DMS79 (cell line): ENCODE results near the gene IL3RA.
"Not testable (repeated sequence)": the region's sequence is repeated elsewhere in the genome, so short reads cannot be mapped to it uniquely, and the experiment has no call there.

Experiments
- DNase-seq: peaks from one replicate; lab custom pipeline; 2025; lab: John Stamatoyannopoulos, UW

The IL3RA gene

DNA sequence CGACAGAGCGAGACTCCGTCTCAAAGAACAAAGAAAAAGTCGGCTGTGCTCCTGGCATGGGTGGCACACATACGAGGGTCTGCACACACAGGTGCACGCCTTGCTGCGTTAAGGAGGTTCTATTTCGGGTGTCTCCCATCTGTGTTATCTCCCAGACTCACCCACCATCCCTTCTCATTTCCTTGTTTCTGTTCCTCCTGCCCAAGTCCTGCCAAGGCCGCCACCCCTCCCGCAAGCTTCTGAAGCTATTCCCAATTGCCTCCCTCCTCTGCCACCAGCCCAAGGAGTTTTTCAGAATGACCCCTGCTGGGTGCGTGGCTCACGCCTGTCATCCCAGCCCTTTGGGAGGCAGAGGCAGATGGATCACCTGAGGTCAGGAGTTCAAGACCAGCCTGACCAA is 6.0 kb upstream of the IL3RA start:
- no peak for DNase-seq

GRCh38 chrX:1332433-1332832 is 4.2 kb upstream of the IL3RA start:
- not testable (repeated sequence) for DNase-seq

DNA sequence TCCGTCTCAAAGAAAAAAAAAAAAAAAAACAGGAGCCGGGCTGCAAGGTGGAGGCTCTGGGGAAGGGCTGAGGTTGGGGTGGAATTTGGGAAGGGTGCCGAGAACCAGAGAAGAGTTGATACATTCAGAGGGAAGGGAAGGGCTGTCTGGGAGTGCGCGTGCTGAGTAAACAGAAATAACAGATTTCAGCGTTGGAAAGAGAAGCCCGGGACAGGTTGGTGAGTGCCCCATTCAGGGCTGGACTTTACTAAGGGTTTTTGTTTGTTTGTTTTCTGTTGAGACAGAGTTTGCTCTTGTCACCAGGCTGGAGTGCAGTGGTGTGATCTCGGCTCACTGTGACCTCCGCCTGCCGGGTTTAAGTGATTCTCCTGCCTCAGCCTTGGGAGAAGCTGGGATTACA is 1.7 kb upstream of the IL3RA start:
- no peak for DNase-seq

- no peak for DNase-seq
These were observed 579 bp downstream of the IL3RA start for GRCh38 chrX:1336948-1337779.

GRCh38 chrX:1341545-1342184 is 5.1 kb downstream of the IL3RA start:
- no peak for DNase-seq

GRCh38 chrX:1349606-1350005 is 13.0 kb downstream of the IL3RA start:
- DNase-seq = not testable (repeated sequence)

DNA sequence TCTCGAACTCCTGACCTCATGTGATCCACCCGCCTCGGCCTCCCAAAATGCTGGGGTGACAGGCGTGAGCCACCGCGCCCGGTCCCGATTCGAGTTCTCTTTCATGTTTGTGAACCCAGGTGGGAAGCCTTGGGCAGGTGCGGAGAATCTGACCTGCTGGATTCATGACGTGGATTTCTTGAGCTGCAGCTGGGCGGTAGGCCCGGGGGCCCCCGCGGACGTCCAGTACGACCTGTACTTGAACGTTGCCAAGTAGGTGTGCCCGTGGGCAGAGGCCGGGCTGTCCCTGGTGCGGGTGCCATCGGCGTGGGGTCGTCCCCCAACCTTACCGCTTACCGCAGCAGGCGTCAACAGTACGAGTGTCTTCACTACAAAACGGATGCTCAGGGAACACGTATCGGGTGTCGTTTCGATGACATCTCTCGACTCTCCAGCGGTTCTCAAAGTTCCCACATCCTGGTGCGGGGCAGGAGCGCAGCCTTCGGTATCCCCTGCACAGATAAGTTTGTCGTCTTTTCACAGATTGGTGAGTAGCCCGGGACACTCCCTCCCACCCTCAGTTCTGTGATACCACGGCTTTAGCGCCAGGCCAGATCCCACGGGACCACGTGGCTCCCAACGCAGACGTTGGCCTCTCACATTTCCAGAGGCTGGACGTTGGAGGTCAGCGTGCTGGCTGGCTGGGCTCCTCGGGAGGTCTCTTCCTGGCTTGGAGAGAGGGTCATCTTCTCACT is 15.6 kb downstream of the IL3RA start:
- DNase-seq = no peak

GRCh38 chrX:1354036-1355019 is 17.7 kb downstream of the IL3RA start:
- no peak for DNase-seq

DNA sequence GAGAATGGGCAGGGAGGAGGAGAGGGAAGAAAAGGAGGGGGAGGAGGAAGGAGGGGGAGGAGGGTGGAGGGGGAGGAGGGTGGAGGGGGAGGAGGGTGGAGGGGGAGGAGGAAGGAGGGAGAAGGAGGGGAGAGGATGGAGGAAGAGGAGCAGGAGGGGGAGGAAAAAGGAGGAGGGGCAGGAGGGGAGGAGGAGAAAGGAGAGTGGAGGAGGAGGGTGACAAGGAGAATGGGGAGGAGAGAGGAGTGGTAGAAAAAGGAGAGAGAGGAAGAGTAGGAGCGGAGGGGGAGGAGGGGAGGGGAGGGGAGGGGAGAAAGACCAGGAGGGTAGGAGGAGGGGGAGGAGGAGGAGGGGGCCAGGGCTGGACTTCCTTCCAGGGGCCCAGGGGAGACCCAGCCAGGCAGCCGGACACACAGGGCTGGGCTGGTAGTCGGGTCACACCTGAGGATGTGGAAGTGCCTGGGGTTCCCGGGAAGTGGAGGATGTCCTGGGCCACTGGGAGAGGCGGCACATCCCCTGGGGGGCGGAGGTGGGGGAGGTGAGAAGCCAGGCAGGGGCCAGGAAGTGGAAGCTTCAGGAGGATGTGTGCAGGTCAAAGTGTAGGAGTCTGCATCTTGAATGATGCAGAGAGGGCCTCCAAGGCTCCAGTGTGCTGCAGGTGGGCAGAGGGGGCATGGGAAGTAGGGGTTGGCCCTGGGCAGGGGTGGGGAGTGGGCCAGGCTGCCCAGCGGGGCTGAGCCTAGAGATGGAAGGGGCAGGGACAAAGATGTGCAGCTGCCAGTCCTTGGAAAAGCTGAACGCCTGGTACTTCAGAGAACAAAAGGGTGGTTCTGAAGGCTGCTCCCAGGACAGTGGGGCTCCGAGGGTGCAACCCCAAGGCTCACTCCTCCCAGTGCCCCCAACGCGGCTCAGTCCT is 18.8 kb downstream of the IL3RA start:
- no peak for DNase-seq

GRCh38 chrX:1357993-1358392 is 21.4 kb downstream of the IL3RA start:
- DNase-seq = no peak

DNA sequence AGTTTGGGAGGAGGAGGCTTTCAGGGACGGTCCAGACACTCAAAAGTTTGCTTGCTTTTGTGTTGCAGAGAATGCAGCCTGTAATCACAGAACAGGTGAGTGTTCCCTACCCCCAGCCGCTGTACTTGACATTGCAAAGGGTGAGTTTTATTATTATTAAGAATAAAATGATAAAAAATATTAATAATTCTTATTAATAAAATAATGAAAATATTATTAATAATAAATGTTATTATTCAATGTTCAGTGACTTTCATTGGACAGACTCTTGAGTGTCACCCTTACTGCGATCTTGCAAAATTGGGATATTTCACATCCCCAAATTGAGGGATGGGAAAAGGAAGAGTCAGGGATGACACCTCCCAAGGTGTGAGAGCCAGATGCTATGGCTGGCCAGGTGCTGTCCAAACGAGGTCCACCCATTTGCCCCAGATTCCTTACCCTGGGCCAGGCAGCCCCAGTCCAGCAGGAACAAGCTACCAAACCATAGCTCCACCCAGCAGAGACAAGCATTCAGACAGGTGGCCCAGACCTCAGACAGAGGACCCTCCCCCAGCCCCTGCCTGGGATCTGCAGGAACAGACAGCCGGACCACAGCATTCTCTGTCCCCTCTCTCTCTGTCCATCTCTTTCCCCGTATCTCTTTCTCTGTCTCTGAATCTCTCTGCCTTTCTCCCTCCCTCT is 22.4 kb downstream of the IL3RA start:
- no peak for DNase-seq

DNA sequence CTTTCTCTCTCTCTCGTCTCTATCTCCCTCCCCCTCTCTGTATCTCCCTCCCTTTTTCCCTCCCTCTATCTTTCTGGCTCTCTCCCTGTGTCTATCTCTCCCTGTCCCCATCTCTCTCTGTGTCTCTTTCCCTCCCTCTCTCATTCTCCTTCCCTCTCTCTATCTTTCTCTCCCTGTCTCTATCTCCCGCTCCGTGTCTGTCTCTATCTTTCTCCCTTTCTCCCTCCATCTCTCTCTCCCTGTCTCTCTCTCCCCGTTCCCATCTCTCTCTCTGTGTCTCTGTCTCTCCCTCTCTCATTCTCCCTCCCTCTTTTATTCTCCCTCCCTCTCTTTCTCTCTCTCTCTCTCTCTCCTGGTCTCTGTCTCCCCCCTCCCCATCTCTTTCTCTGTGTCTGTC is 22.9 kb downstream of the IL3RA start:
- DNase-seq = no peak

- DNase-seq = no peak
These were observed 23.6 kb downstream of the IL3RA start for GRCh38 chrX:1360171-1360570.

GRCh38 chrX:1361275-1361674 is 24.7 kb downstream of the IL3RA start:
- no peak for DNase-seq

- no peak for DNase-seq
These were observed 25.3 kb downstream of the IL3RA start for GRCh38 chrX:1361910-1362309.

DNA sequence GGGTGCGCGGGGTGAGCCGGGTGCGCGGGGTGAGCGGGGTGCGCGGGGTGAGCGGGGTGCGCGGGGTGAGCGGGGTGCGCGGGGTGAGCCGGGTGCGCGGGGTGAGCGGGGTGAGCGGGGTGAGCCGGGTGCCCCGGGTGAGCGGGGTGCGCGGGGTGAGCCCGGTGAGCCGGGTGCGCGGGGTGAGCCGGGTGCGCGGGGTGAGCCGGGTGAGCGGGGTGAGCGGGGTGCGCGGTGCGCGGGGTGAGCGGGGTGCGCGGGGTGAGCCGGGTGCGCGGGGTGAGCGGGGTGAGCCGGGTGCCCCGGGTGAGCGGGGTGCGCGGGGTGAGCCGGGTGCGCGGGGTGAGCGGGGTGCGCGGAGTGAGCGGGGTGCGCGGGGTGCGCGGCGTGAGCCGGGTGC is 29.8 kb downstream of the IL3RA start:
- not testable (repeated sequence) for DNase-seq

DNA sequence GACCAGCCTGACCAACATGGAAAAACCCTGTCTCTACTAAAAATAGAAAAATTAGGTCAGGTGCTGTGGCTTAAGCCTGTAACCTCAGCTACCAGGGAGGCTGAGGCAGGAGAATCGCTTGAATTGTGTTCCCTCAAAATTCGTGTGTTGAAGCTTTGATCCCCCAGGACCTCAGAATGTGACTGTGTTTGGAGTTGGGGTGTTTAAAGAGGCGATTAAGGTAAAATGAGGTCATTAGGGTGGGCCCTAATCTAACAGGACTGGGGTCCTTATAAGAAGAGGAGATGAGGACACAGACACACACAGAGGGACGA is 31.8 kb downstream of the IL3RA start:
- no peak for DNase-seq

GRCh38 chrX:1378306-1378759 is 41.7 kb downstream of the IL3RA start:
- no peak for DNase-seq

GRCh38 chrX:1380672-1381233 is 44.2 kb downstream of the IL3RA start:
- DNase-seq = no peak
